DMS79 (cell line): ENCODE results near the gene VSTM2L.

ENCODE experiments used
- DNase-seq: peaks from one replicate; lab custom pipeline; 2025; lab: John Stamatoyannopoulos, UW

Gene VSTM2L

DNA sequence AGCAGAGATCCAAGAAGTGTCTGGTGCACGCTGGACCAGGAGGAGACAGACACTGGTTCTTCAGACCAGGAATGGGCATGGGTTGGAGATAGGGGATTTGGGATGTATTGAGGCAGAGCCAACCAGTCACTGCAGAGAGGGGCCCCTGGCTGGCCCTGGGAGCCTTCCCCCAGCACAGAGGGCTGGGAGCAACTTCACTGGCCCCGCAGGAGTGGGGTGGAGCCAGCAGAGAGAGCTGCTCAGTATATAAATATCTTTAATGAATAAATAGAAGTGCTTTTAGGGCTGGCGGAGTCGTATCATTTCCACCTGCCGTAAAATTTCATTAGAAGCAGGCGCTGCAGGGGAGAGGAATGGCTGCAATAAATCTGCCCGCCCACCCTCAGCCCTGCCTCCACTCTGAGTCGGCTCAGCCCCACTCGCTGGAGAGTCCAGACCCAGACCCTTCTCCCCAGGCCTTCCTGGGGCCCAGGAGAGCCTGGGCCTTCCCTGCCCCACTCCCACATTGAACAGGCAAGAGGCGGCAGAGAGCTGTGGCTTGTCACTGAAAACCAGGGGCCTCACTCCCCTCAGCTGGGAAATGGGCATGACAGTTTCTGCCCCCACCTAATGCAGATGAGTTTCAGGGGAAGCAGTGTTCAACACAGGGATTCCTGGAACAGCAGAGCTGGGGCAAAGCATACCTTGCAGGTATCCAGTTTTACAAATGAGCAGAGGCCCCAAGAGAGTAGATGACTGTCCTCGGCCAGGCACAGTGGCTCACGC lies 23.9 kb upstream of the VSTM2L start:
- DNase-seq: no peak

DNA sequence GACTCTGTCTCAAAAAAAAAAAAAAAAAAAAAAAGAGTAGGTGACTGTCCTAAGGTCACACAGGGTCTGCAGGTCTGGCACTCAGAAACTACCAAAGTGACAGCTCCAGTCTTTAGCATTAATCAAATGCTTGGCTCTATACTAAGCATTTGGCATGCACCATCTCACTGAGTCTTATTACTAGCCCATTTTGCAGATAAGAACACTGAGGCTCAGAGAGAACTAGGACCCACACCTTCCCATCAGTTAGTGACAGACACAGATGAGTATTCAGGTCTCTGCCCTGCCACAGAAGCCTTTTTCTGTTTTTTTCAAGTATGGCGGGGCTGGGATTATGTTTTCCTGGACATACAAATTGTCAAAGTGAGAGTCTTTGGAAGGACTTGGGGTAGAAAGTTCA lies 23.1 kb upstream of the VSTM2L start:
- DNase-seq: no peak

DNA sequence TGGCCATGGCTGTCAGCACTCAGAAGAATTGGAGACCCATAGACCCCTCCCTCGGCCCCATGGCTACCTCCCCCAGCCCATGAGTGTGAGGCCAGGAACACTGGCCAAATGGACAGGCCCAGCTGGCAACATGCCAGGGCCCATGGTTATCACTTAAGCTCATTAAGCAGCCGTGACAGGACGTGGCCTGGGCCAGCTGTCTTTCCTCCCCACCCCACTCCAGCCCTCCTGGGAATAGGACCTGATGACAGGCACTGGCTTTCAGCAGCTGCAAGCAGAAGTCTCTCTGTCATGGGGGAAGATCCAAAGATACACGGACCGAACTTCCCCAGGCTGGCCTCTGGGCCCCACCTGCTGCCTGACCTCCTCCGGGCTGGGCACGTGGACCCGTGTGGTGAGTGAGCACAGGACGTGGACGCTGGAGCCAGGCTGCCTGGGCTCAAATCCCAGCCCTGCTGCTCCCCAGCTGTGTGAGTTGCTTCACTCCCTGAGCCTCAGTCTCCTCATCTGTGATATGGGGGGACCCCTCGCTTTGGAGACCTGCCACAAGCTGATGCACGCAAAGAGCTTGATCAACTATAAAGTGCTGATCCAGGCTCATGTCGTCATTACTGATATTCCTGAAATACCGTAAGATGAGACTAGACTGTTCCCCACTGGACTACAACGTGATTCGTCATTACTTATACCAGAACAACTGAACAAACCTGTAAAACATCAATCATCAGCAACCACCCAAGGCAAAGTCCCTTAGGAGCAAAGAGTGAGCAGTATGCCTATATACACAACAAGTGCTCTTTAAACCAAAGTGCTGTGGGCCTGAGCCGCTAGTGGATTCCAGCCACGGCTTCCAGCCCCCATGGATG lies 22.0 kb upstream of the VSTM2L start:
- peak; percentile 32 for DNase-seq

DNA sequence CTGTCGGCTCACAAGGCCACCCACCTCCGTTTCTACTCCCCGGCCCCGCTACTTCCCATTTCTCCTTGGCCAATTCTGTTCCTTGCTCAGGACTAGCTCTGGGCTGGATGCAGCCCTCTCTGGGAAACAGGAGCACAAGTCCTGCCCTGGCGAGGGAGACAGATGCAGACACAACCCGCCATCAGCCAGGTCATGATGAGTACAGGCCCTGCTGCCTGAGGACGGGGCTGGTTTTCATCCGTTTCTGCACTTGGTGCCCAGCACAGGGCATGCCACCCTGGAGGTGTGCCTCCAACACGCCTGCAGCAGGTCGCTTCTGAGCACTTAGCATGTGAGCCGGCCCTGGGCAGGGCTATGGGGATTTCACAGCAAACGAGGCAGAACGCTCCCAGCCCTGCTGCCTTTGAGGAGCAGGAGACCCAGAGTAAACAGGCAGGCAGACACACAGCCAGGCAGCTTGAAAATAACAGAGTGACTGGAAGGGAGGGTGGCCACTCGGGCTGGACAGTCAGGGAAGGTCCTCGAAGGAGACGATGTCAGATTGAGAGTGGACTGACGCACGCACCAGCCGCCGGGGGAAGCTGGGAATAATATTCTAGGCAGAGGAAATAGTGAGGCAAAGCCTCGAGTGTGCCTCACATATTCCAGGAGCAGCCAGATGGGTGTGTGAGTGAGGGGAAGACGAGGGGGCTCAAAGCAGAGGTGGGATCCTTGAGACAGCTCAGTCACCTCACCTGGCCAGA lies 21.2 kb upstream of the VSTM2L start:
- DNase-seq: no peak

DNA sequence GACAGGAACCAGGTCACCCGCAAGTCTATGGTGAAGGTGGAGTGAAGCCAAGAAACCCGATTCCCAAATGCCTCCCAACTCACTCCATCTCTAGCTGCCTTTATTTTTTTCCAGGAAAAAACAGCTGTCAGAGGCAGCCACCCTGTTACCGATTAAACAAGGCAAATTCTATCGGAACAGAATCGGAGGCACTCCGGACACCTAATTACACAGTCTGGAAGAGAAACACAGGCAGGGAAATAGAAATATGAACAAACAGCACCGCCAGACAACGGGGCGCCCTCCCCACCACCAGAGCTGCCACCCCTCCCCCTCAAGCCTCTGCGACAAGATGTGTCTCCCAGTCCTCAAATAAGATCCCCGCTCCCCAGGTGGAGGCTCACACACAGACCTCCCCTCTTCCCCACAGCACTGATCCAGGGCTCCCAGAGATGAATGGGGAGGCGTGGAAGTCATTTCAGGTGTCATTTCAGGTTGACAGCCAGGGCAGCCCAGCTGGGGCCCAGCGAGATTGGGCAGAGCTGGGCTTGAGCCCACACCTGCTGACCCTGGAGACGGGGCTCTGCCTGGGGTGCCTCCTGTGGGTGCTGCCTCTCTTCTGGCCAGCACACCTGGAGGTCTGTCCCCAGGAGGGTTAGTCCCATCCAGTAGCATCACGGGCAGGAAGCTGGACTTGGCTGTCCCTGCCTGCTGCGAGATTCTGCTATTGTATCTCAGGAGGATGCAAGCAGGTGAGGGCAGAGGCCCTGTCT lies 19.8 kb upstream of the VSTM2L start:
- no peak for DNase-seq

DNA sequence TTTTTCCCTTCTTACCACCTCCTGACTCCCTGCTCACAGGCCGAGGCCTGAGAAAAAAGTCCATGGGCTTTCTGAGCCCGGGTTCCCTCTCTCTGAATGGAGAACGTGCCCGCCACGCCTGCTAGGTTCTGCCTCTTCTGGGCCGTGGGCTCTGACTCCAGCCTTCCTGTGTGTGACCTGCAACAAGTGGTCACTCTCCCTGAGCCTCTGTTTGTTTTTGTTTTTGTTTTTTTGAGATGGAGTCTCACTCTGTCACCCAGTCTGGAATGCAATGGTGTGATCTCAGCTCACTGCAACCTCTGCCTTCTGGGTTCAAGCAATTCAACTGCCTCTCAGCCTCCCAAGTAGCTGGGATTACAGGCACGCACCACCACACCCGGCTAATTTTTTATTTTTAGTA lies 17.9 kb upstream of the VSTM2L start:
- DNase-seq: no peak

DNA sequence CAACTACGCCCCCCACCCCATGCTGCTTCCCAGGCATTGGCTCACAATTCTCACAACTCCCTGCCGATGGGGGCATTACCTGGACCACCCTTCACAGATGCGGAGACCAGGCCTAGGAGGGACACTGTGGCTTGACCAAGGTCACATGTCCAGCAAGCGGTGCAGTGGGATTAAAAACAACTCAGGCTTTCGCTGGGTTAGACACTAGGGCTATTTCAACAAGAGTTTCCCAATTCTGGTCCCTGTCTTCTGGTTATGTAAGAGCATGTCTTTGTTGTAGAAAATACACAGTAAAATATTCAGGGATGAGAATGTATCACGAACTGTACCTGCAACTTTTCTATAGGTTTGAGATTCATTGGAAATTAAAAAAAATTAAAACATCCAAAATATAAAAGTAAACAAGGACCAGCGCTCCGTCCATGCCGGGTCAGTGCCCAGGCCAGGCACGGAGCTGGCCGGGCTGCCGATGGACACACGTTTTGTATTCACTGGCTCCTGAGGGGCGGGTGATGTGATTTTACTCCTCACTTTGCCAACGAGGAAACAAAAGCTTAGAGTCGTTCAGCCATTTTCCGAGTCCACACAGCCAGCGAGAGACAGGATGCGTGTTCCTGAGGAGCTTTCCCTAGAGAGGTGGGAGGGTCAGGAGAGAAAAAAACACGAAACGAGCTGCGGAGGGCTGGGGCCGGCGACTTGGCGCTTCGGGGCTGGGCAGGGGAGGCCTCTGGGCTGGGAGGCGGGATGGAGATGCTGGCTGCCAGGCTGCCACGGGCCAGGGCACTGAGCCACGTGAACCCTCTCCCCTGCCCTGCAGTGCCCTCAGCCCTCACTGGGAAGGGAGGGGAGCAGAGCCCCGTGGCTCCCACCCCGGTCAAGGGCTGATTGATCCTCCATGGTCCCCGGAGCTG lies 17.1 kb upstream of the VSTM2L start:
- no peak for DNase-seq

DNA sequence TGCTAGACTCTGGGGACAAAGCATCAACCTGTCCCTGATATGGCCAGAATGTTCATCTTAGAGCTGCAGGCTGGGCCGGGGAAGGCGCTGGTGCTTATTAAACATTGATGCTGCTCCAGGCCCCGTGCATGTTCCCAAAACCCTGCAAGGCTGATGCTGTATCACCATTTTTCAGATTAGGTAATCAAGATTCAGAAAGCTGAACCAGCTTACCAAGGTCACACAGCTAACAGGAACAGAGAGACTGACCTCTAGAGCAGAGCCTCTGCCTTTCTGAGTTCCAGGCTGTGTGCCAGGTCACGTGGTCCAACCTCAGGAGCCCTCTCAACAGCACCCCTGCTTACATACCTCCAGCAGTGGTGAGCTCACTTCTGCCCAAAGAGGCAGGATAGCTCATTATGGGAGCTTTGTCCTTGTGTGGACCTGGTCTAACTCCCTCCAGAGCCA lies 16.1 kb upstream of the VSTM2L start:
- DNase-seq: no peak

DNA sequence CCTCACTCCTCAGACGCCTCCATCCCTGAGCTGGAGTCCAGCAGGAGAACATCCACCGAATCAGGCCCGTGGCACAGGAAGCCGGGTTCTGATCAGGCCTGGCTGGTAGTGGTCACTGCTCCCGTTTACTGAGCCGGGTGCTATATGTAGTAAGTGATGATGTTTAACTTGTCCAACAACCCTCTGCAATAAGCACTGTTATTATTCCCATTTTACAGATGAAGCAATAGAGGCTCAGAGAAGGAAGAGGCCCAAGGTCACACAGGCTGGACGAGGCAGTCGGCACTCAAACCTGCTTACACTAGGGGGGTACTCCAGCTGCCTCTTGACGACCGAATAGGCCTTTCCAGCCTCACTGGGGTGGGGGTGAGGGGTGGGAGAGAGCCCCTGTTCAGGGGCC lies 14.3 kb upstream of the VSTM2L start:
- DNase-seq: no peak

DNA sequence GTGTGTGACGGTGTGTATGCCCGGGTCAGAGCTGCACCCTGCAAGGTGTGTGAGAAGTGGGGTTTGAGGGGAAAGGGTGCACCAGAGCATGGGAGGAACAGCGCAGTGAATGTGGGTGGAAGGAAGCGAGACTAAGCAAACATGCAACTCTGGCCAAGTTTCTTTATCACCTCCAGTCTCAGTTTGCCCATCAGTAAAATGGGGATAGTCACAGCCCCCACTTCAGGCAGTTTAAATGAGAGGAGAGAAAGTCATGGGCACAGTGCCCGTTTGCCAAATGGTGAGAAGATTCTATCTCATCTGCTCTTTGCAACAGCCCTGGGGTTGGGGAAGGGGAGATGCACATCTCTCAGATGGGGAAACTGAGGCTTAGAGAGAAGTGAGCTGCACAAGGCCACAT lies 12.8 kb upstream of the VSTM2L start:
- no peak for DNase-seq

DNA sequence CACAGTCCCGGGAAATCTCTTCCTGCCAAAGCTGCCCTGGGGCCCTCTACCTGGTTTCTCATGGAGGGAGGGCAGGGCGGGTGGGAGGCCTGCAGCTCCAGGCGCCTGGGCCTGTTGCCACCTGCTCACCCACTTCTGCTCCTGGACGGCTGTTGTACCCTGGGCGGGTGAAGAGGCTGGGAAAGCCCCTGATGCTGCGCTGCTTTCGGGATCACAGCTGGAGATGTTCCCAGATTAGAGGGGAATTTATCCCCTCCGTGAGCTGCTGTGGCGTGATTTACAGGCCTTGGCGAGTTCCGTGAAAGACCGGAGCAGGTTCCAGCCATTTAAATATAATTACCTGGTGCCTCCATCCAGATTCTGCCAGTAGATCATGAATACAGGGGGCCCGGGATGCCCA lies 12.3 kb upstream of the VSTM2L start:
- peak; percentile 32 for DNase-seq

DNA sequence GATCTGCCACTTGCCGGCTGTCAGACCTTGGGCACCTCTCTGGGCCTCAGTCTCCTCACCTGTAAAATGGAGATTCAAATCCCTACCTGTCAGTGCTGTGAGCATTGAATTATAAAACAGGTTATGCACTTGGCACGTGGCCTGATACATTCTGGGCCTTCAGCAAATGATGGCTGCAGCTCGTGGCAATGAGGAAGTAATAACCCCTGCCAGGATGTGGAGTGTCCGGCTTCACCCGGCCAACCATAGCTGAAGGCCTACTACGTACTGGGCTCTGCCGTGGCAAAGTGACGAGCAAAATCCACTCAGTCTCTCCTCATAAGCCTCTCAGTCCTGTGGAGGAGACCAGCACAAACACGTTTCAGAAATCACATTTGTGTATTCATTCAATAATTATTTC lies 10.9 kb upstream of the VSTM2L start:
- DNase-seq: no peak

DNA sequence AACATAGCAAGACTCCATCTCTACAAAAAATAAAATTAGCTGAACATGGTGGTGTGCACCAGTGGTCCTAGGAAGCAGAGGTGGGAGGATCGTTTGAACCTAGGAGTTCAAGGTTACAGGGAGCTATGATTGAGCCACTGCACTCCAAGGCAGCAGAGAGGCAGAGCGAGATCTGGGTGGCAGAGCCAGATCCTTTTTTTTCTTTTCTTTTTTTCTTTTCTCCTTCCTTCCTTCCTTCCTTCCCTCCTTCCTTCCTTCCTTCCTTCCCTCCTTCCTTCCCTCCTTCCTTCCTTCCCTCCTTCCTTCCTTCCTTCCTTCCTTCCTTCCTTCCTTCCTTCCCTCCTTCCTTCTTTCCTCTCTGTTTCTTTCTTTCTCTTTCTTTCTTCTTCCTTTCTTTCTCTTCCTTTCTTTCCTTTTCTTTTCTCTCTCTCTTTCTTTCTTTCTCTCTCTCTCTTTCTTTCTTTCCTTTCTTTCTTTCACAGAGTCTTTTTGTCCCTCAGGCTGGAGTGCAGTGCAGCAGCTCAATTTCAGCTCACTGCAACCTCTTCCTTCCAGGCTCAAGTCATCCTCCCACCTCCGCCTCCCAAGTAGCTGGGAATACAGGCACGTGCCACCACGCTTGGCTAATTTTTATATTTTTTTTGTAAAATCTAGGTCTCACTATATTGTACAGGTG lies 9.2 kb upstream of the VSTM2L start:
- no peak for DNase-seq

DNA sequence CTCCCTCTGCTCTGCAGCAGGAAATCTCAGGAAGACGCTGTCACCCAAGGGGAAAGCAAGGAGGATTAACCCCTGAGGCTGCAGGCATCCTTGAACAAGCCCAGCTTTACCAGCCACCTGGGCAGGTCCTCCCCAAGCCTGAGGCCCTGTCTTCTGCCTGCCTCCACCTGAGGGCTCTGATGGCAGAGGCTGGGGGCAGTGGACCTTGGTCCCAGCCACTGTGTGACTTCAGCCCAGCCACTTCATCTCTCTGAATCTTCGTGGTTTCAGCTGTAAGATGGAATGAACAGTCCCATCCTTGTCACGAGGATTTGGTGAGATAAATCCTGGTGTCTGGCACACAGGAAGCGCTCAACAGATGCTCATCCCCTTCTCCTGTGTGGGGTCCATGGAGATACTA lies 8.5 kb upstream of the VSTM2L start:
- no peak for DNase-seq

DNA sequence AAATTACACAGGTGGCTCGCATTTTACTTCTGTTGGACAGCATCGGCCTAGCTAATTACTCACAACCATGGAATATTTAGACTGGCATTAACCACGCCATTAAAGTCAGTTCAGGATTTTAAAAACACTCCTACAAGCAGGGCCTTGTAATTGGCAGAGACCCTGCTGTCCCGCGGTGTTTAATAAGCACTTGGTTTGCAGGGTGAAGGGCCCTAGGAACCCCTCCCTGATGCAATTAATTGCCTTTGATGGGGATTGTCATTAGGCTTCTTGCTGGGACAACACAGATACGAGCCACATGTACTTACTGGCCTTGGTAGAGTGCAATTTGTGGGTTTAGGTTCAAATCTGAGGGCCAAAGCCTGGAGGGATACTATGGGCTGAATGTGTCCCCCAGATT lies 7.8 kb upstream of the VSTM2L start:
- peak; percentile 80 for DNase-seq

DNA sequence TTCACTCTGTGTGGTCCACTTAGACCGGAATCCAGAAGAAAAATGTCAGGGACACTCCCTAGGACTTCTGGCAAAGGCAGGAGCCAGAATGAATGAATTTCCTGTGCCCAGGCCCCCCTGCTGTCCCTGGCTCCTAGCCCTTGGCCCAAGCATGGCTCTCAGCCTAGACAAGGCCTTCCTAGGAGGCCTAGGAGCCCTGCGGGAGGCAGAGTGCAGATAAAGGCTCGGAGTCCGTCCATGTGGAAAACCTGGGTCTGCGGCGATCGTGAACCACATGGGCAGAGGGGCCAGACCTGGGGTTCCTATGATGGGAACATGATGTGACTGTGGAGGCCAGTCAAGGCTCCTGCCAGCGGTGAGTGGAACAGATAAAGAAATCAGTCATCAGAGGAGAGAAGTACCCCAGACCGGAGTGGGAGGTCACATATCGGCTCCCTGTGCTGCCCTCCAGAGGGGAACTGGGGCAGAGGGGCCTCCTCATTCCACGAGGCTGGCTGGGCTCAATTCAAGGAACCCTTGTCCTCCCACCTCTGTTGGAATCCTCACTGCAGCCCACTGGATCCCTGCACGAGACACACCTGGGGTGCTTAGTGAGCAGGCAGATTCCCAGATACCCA lies 5.9 kb upstream of the VSTM2L start:
- no peak for DNase-seq

DNA sequence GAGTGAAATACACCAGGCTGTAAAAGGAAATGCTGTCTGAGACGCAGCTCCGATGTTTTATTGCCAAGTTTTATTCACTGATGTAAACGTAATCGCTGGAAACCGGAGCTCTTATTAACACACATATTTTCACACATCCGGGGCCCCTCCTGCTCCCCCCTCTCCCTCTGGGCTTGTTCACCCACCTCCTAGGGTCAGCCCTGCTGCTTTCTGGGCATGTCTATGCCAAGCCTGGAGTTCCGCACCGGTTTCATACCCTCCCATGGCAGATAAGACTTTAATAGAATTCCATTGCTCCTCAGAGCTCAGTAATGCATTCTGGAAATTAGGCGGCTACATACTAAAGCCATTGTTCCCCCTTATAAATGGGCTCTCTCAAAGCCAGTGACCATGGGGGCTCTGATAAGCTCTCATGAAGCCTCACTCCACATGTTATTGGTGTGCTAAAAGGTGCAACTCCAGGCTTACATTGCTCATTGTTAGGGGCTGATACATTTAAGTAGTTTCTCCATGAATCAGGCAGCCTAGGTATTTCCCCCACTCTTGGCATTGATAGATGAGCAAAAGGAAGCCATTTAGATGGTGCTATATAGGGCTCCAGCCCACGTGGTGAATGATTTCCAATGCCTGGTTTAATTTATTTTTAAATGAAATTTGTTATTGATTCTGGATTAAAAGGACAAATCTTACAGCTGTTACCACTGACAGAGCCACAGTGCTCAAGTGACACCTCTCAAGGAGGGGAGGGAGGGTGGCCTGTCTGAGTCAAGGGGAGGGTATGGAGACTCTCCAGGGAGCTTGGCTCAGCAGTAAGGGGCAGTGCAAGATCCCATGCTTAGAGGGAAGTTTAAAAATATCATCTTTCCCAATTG lies 4.5 kb upstream of the VSTM2L start:
- no peak for DNase-seq

DNA sequence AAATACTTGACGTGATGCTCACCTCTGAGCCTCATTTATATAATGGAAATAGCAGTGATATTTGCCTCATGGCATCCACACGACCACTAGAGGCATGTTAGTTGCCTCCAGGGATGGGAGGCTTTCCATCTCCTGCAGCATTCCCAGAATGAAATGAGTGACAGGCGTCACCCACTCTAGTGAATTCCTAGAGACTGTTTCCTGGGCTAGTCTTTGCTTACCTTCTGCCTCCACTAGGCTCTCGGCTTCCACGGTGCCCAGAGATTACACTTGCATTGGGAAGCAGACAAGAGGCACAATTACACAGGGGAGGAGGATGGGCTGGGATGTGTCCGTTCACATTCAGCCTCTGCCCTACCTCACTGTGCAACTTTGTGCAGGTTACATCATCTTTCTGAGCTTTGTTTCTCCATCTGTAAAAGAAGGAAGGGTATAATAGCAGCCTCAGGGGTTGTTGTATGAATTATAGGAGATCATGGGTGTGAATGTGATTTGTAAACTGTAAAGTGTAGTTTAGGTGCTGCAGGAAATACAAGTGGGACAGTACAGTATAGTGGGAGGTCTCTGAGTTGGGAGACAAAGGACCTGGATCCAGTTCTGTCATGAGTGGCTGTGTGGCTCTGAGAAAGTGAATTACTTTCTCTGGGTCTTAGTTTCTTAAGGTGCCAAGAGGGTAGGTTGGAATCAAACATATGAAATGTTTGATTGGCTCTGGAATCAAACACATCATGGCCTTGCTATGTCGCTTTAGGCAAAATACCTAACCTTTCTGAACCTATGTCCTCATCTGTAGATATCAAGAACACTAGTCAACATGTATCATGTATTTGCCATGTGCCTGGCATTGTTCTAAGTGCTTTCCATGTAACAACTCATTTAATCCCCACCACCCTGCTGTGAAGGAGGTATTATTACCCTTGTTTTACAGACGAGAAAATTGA lies 3.6 kb upstream of the VSTM2L start:
- DNase-seq: no peak
